ENCODE data around the gene BCR.

The BCR gene

GRCh38 chr22:23280356-23281052 lies 100.2 kb downstream of the BCR start:
- Histone ChIP-seq H3K36me3 (ENCODE audit: control insufficient read depth, low read length) (peaks cover 60% of the 10 kb centered on the region), H4K20me1 (ENCODE audit: control insufficient read depth, insufficient read depth, low read depth, low read length) (no peaks in the 10 kb centered on the region), H3K4me1 (ENCODE audit: control insufficient read depth, low read length) (peaks cover 19% of the 10 kb centered on the region), H3K4me3 (ENCODE audit: low read length) (no peak overlapping the region), H3K27me3 (ENCODE audit: control insufficient read depth, low read length) (no peaks in the 10 kb centered on the region), H3K4me2 (ENCODE audit: low read length) (no peak overlapping the region), H3F3A (ENCODE audit: control insufficient read depth, insufficient read depth) (no peaks in the 10 kb centered on the region), H3K9me2 (replicated peaks; ENCODE audit: control insufficient read depth, low read length) (no peaks in the 10 kb centered on the region), H3K79me2 (ENCODE audit: control insufficient read depth, low read length) (no peaks in the 10 kb centered on the region), H3K9me3 (ENCODE audit: control insufficient read depth, insufficient read depth, low read length) (no peaks in the 10 kb centered on the region), H3K27ac (ENCODE audit: low read depth, low read length) (no peak overlapping the region)
- TF ChIP-seq CTCF (IDR thresholded peaks at IDR 0.05; ENCODE audit: low read depth, low read length, poor library complexity, severe bottlenecking) (no peak), EZH2phosphoT487 (IDR thresholded peaks at IDR 0.05; ENCODE audit: borderline replicate concordance, low read length) (no peak)

GRCh38 chr22:23281053-23281405 lies 100.7 kb downstream of the BCR start:
- Histone ChIP-seq H3K9me2 (replicated peaks; ENCODE audit: control insufficient read depth, low read length) (no peaks in the 10 kb centered on the region), H4K20me1 (ENCODE audit: control insufficient read depth, insufficient read depth, low read depth, low read length) (no peaks in the 10 kb centered on the region), H3K4me1 (ENCODE audit: control insufficient read depth, low read length) (peaks cover 19% of the 10 kb centered on the region), H3K4me2 (ENCODE audit: low read length) (peak overlapping the region; percentile 34; the same call in 1 of the 2 replicates), H3K27ac (ENCODE audit: low read depth, low read length) (no peak overlapping the region), H3K9me3 (ENCODE audit: control insufficient read depth, insufficient read depth, low read length) (no peaks in the 10 kb centered on the region), H3F3A (ENCODE audit: control insufficient read depth, insufficient read depth) (no peaks in the 10 kb centered on the region), H3K36me3 (ENCODE audit: control insufficient read depth, low read length) (peaks cover 64% of the 10 kb centered on the region), H3K27me3 (ENCODE audit: control insufficient read depth, low read length) (no peaks in the 10 kb centered on the region), H3K4me3 (ENCODE audit: low read length) (no peak overlapping the region), H3K79me2 (ENCODE audit: control insufficient read depth, low read length) (no peaks in the 10 kb centered on the region)
- TF ChIP-seq EZH2phosphoT487 (IDR thresholded peaks at IDR 0.05; ENCODE audit: borderline replicate concordance, low read length): no peak
- no peak for TF ChIP-seq CTCF (IDR thresholded peaks at IDR 0.05; ENCODE audit: low read depth, low read length, poor library complexity, severe bottlenecking)

- no peaks in the 10 kb centered on the region for H3K79me2 ChIP-seq (ENCODE audit: control insufficient read depth, low read length)
- peak overlapping the region; percentile 34 for H3K4me2 ChIP-seq (ENCODE audit: low read length)
- peaks cover 18% of the 10 kb centered on the region for H3K4me1 ChIP-seq (ENCODE audit: control insufficient read depth, low read length)
- no peak overlapping the region for H3K4me3 ChIP-seq (ENCODE audit: low read length)
- H3K27me3 ChIP-seq (ENCODE audit: control insufficient read depth, low read length): no peaks in the 10 kb centered on the region
- H3K9me3 ChIP-seq (ENCODE audit: control insufficient read depth, insufficient read depth, low read length): no peaks in the 10 kb centered on the region
- peaks cover 69% of the 10 kb centered on the region for H3K36me3 ChIP-seq (ENCODE audit: control insufficient read depth, low read length)
- no peaks in the 10 kb centered on the region for H3K9me2 ChIP-seq (replicated peaks; ENCODE audit: control insufficient read depth, low read length)
- TF ChIP-seq EZH2phosphoT487 (IDR thresholded peaks at IDR 0.05; ENCODE audit: borderline replicate concordance, low read length) (no peak), CTCF (IDR thresholded peaks at IDR 0.05; ENCODE audit: low read depth, low read length, poor library complexity, severe bottlenecking) (peak; percentile 91)
- H4K20me1 ChIP-seq (ENCODE audit: control insufficient read depth, insufficient read depth, low read depth, low read length): no peaks in the 10 kb centered on the region
- H3F3A ChIP-seq (ENCODE audit: control insufficient read depth, insufficient read depth): no peaks in the 10 kb centered on the region
- H3K27ac ChIP-seq (ENCODE audit: low read depth, low read length): no peak overlapping the region
Measured at GRCh38 chr22:23281406-23282088, 101.2 kb downstream of the BCR start.

Data from DOHH2 (cell line).